H1 (cell line): ENCODE measurements around the gene CFAP58. TPM values are rescaled to one million over a fixed set of nuclear protein-coding genes. Genes with fewer than 3 reads are reported as not detected.

Experiments used
- CBX5 ChIP-seq: fragments of 300-800, 300-1000 bp; sonication (generic); IDR thresholded peaks from 2 replicates; pipeline ENCODE4 v1.7.1; 2016; ENCODE audit warnings: antibody characterized with exemption, low read length, low read depth
- CHD7 ChIP-seq: fragments of 300-600 bp; sonication (generic); IDR thresholded peaks from 2 replicates; pipeline ENCODE4 v1.7.1; 2012; ENCODE audit warnings: low read length, moderate library complexity, mild to moderate bottlenecking, inconsistent platforms; ENCODE audit not compliant: insufficient replicate concordance
- KDM1A ChIP-seq: fragments of 200-600, 300-600 bp; sonication (generic); IDR thresholded peaks from 2 replicates; pipeline ENCODE4 v1.7.1; 2016; ENCODE audit warnings: mild to moderate bottlenecking, low read length, borderline replicate concordance
- SAP30 ChIP-seq: fragments of 300-600 bp; sonication (generic); IDR thresholded peaks from 2 replicates; pipeline ENCODE4 v1.7.1; 2012; ENCODE audit warnings: low read length, moderate library complexity, mild to moderate bottlenecking, inconsistent platforms; ENCODE audit not compliant: insufficient read depth, insufficient replicate concordance
- SP1 ChIP-seq: IDR thresholded peaks from 2 replicates; pipeline ENCODE4 v1.6.1; 2011; ENCODE audit warnings: low read depth, low read length
- TBP ChIP-seq: IDR thresholded peaks from 2 replicates; pipeline ENCODE4 v1.6.1; 2011; ENCODE audit warnings: low read depth, low read length, improper control_type of control experiment
- polyA plus RNA-seq, 7 experiments: library from polyadenylated mRNA; depleted of rRNA in 3 of 7; stranded (reverse) in 5 of 7; unstranded in 2 of 7; fragments of >200 nt in 5 of 7; fragments of 200-250 nt in 2 of 7; gene quantifications; 1 replicate in 5 of 7; 2 replicates in 1 of 7; 4 replicates in 1 of 7; pipeline versions ENCODE4 v1.2.1 to v1.2.3, GENCODE V29; 2011 to 2013; ENCODE audit warnings: missing spikeins in 2 of 7, mixed read lengths in 2 of 7
- total RNA-seq: library from RNA; stranded (reverse); fragmentation: NEBNext Ultra II Directional; extraction: Animal tissue kit (Norgen Biotek cat#: 25700); gene quantifications from 2 replicates; pipeline ENCODE4 v1.2.1, GENCODE V29; 2021

CFAP58 gene
- total and polyA plus RNA-seq, 2 of the 8 experiments (the other 6 are each of a cell fraction or from before 2014, with no cell fraction given) = 0.32 to 0.71 TPM

GRCh38 chr10:104323760-104324201, 29.9 kb upstream of the CFAP58 start (continued):
- TF ChIP-seq CBX5 (no peak), CHD7 (no peak), SAP30 (no peak), KDM1A (no peak), SP1 (no peak), TBP (no peak)
